Heart left ventricle (tissue), 16 donors: ENCODE measurements around the gene LAMC1. TPM values are rescaled to one million over a fixed set of nuclear protein-coding genes. Genes with fewer than 3 reads are reported as not detected.

Experiments used
- ATAC-seq, 4 donors: fragments of 200-7000 bp; cut with Tn5 transposase; one replicate each; pipeline ENCODE4 v1.9.1; 2020 to 2022; ENCODE audit warnings: moderate library complexity in 4 of 4, mild to moderate bottlenecking in 3 of 4, moderate number of reproducible peaks in 1 of 4
- DNase-seq, 5 donors: peaks; one replicate each; pipeline ENCODE4 v3.0.0-alpha.2; 2020
- H3K27ac ChIP-seq, 12 donors: fragments of 200-600 bp; sonication (generic) in 4 of 12; one replicate each; pipeline versions ENCODE4 v1.5.0 to v1.8.0; 2016 to 2022; ENCODE audit warnings: mild to moderate bottlenecking in 2 of 12
- H3K27me3 ChIP-seq, 9 donors: fragments of 200-600 bp; sonication (generic) in 2 of 9; one replicate each; pipeline versions ENCODE4 v1.5.1 to v1.8.0; 2016 to 2022; ENCODE audit warnings: mild to moderate bottlenecking in 3 of 9
- H3K36me3 ChIP-seq, 9 donors: fragments of 200-600 bp; sonication (generic) in 2 of 9; one replicate each; pipeline versions ENCODE4 v1.5.0 to v1.8.0; 2018 to 2022; ENCODE audit warnings: mild to moderate bottlenecking in 2 of 9
- H3K4me1 ChIP-seq, 12 donors: fragments of 200-600 bp; sonication (generic) in 4 of 12; one replicate each; pipeline versions ENCODE4 v1.5.0 to v1.8.0; 2016 to 2022; ENCODE audit warnings: mild to moderate bottlenecking in 3 of 12
- H3K4me3 ChIP-seq, 12 donors: fragments of 200-600 bp; sonication (generic) in 4 of 12; one replicate each; pipeline versions ENCODE4 v1.5.0 to v1.8.0; 2017 to 2022; ENCODE audit warnings: mild to moderate bottlenecking in 9 of 12, moderate library complexity in 4 of 12
- H3K9me3 ChIP-seq, 12 donors: fragments of 200-600 bp; sonication (generic) in 4 of 12; one replicate each; pipeline versions ENCODE4 v1.5.0 to v1.8.0; 2016 to 2022; ENCODE audit warnings: mild to moderate bottlenecking in 1 of 12
- CTCF ChIP-seq, 12 donors: fragments of 200-600 bp; sonication (generic) in 4 of 12; IDR thresholded peaks; one replicate each; pipeline versions ENCODE4 v1.5.0 to v1.8.0; 2018 to 2022; ENCODE audit warnings: antibody characterized with exemption in 12 of 12, mild to moderate bottlenecking in 5 of 12
- POLR2A ChIP-seq, 2 donors: fragments of 450-650 bp; IDR thresholded peaks; one replicate each; pipeline ENCODE4 v1.6.1; 2017; ENCODE audit warnings: antibody characterized with exemption in 2 of 2, mild to moderate bottlenecking in 2 of 2, moderate library complexity in 2 of 2
- WGBS, 4 donors: extraction: QIAGEN DNeasy Blood & Tissue Kit in 2 of 4; methylation state at CpG; one replicate each; pipeline versions ENCODE4 v1.1.5 to v1.1.7; 2013 to 2018; 5-methylcytosine and 5-hydroxymethylcytosine counted together
- intact Hi-C, 10 donors: fragments of 100-400 bp; cut with DNase I; formaldehyde crosslinking; loops; one replicate each; pipeline versions ENCODE4 v1.11.1 to v1.14.2; 2022
- polyA plus RNA-seq, 2 donors: library from polyadenylated mRNA; stranded (reverse); fragments of 200-250 nt; gene quantifications; one replicate each; pipeline ENCODE4 v1.2.3, GENCODE V29; 2013
- total RNA-seq, 9 donors: library from RNA; depleted of rRNA in 2 of 9; stranded (reverse); fragments of >200 nt in 2 of 9; fragmentation: NEBNext Ultra II Directional in 3 of 9; extraction: Animal tissue kit (Norgen Biotek cat#: 25700) in 3 of 9; gene quantifications; one replicate each; pipeline versions ENCODE4 v1.1.0 to v1.2.4, GENCODE V29; 2016 to 2023
- donor health status: ischemic (EF 13 %, LVEDD 7.1; RV severe dilation, severe dysfunction).
- donor health status: healthy with polysubstance abuse.
- donor health status: DM: no; HTN: yes; CAD: no.
- donor health status: DM: no; HTN: no; CAD: no.
- donor health status: ischemic (EF 25% LVEDD 6.9; RV normal size, moderate dysfunction).
- donor health status: ischemic (EF 25% LVEDD 5.7; RV mildly dilated, moderate dysfunction).
- donor health status: healthy.
- donor health status: DM: yes; HTN: yes; CAD: no.
- donor health status: ischemic (EF 35%, LVEDD 5.7; RV mildly dilated, moderate dysfunction).
- donor health status: nonischemic (EF 11% LVEDD 7.7; RV severe dilation, severe dysfunction).
- donor health status: DM: yes; HTN: yes; CAD: no.
- donor health status: PGD.
- donor health status: ischemic (EF 29% LVEDD 5.4; RV normal size, mild dysfunction).
- donor health status: nonischemic (EF 23%, LVEDD 6.1; RV moderate dilation, normal function).

Gene LAMC1
- total and polyA plus RNA-seq, 11 donors = 22.9 to 226 (median 119) TPM

- peaks cover 0 to 15% (median 0%) of the 10 kb centered on the region in 12 donors for H3K4me1 ChIP-seq
- no peak for ATAC-seq
- DNase-seq = no peak
- H3K27ac ChIP-seq = peak overlapping the region in 4 of 12 donors; percentile 9 to 23 (median 12)
- 78 to 91% (median 88%) methylated on average over 5 of the region's 5 CpGs for WGBS, 4 donors
- no peaks in the 10 kb centered on the region for H3K27me3 ChIP-seq
- peaks cover 0 to 100% (median 94%) of the 10 kb centered on the region in 9 donors for H3K36me3 ChIP-seq
- H3K9me3 ChIP-seq = no peaks in the 10 kb centered on the region
- no peak overlapping the region for H3K4me3 ChIP-seq
- no peak for TF ChIP-seq CTCF (IDR thresholded peaks at IDR 0.05)
- TF ChIP-seq POLR2A (IDR thresholded peaks at IDR 0.05) = no peak
- intact Hi-C loops = loop anchor here in 3 of 10 donors (5.0 to 10.0 kb wide), 4 partner anchors 103 to 241 kb away; partner anchors contain the start of gene LAMC1 (in 1 of the 3)
Observed at GRCh38 chr1:183125279-183125999, 102.2 kb downstream of the LAMC1 start.

- Histone ChIP-seq H3K4me1 (peaks cover 0 to 15% (median 0%) of the 10 kb centered on the region in 12 donors), H3K4me3 (no peak overlapping the region), H3K9me3 (no peaks in the 10 kb centered on the region), H3K36me3 (peaks cover 0 to 100% (median 97%) of the 10 kb centered on the region in 9 donors), H3K27ac (peak overlapping the region in 5 of 12 donors; percentile 9 to 32 (median 13)), H3K27me3 (no peaks in the 10 kb centered on the region)
- WGBS, 4 donors = 92 to 97% (median 94%) methylated on average over 5 of the region's 5 CpGs
- TF ChIP-seq POLR2A (IDR thresholded peaks at IDR 0.05) = no peak
- TF ChIP-seq CTCF (IDR thresholded peaks at IDR 0.05) = no peak
- no peak for ATAC-seq
- intact Hi-C loops = loop anchor here in 3 of 10 donors (5.0 to 10.0 kb wide), 4 partner anchors 104 to 241 kb away; partner anchors contain the start of gene LAMC1 (in 1 of the 3)
- DNase-seq = no peak
Observed at GRCh38 chr1:183126000-183126366, 102.8 kb downstream of the LAMC1 start.

- no peak for ATAC-seq
- DNase-seq = no peak
- WGBS, 4 donors = 55 to 72% (median 67%) methylated on average over 1 of the region's 1 CpG
- Histone ChIP-seq H3K4me3 (no peak overlapping the region), H3K9me3 (no peaks in the 10 kb centered on the region), H3K36me3 (peaks cover 0 to 100% (median 99%) of the 10 kb centered on the region in 9 donors), H3K4me1 (peaks cover 0 to 15% (median 0%) of the 10 kb centered on the region in 12 donors), H3K27me3 (no peaks in the 10 kb centered on the region), H3K27ac (peak overlapping the region in 5 of 12 donors; percentile 9 to 32 (median 22))
- intact Hi-C loops = loop anchor here in 3 of 10 donors (5.0 to 10.0 kb wide), 4 partner anchors 104 to 242 kb away; partner anchors contain the start of gene LAMC1 (in 1 of the 3)
- no peak for TF ChIP-seq POLR2A (IDR thresholded peaks at IDR 0.05)
- no peak for TF ChIP-seq CTCF (IDR thresholded peaks at IDR 0.05)
Observed at GRCh38 chr1:183126528-183126927, 103.3 kb downstream of the LAMC1 start.
